ENCODE measurements around the gene RCL1.
"Not testable (repeated sequence)": the region's sequence is repeated elsewhere in the genome, so short reads cannot be mapped to it uniquely, and the experiment has no call there.

The RCL1 gene

DNA sequence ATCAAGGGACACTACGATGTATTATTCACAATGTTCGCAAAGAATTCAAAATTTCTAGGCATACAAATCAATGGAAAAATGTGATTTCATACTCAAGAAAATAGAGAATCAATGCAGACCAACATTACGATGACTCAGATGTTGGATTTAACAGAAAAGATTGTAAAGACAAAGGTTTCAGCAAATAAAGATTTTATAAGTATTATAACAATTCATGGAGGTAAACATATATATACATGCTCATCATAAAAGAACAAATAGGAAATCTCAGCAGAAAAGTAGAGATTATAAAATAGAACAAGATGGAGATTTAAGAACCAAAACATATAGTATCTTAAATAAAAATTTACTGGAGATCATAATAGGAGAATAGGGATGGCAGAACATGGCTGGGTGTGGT, 98.9 kb downstream of the RCL1 start:
- no peak for DNase-seq

DNA sequence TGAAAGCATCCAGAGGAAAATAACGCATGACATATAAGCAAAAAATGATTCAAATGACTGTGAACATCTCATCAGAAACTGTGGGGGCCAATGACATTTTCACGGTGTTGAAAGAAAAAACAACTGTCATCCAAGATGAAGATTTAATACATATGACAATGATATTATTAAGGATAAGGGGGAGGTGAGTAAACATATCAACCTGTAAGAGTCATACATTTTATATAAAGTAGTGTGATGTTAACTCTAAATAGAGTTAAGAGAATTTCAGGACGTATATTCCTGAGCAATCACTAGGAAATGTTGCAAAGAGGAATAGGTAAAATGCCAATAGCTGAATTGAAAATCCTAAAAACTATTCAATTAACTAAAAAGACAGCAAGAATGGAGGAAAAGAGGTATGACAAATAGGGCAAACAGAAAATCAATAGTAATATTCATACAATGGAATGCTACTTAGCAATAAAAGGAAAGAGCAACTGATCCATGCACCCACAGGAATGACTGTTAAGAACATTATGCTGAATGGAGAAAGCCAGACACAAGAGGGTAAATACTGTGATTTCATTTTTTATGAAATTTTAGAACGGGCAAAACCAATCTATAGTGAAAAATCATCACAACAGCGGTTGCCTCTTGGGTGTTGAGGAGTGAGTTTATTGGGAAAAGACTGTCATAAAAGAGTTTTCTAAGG, 99.9 kb downstream of the RCL1 start:
- DNase-seq = no peak

DNA sequence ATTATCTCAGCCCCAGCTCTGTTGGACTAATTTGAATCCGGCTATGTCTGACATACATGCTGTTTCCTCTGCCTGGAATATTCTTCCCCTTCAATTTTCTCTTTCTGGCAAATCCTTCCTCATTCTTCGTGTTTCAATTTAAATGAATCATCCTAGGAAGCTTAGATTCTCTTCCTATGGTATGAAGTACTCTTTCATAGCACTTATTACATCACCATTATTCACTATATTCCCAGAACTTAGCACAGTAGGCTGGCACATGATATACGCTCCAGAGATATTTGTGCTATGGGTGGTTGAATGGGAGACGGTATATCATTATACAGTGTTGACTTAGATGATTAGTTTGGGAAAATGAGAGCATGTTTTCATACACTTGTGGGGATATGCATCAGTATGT, 101.3 kb downstream of the RCL1 start:
- no peak for DNase-seq

DNA sequence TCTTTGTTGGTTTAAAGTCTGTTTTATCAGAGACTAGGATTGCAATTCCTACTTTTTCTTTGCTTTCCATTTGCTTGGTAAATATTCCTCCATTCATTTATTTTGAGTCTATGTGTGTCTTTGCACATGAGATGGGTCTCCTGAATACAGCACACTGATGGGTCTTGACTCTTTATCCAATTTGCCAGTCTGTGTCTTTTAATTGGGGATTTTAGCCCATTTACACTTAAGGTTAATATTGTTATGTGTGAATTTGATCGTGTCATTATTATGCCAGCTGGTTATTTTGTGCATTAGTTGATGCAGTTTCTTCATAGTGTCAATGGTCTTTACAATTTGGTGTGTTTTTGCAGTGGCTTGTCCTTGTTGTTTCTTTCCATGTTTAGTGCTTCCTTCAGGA, 107.1 kb downstream of the RCL1 start:
- DNase-seq = not testable (repeated sequence)

DNA sequence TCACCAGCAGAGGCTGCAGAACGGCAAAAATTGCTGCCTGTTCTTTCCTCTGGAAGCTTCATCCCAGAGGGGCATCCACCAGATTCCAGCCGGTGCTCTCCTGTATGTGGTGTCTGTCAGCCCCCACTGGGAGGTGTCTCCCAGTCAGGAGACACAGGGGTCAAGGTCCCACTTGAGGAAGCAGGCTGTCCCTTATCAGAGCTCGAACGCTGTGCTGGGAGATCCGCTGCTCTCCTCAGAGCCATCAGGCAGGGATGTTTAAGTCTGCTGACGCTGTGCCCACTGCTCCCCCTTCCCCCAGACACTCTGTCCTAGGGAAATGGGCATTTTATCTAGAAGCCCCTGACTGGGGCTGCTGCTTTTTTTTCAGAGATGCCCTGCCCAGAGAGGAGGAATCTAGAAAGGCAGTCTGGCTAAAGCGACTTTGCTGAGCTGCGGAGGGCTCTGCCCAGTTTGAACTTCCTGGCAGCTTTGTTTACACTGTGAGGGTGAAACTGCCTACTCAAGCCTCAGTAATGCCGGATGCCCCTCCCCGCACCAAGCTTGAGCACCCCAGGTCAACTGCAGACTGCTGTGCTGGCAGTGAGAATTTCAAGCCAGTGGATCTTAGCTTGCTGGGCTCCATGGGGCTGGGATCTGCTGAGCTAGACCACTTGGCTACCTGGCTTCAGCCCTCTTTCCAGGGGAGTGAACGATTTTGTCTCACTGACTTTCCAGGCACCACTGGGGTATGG, 108.8 kb downstream of the RCL1 start:
- DNase-seq = not testable (repeated sequence)

DNA sequence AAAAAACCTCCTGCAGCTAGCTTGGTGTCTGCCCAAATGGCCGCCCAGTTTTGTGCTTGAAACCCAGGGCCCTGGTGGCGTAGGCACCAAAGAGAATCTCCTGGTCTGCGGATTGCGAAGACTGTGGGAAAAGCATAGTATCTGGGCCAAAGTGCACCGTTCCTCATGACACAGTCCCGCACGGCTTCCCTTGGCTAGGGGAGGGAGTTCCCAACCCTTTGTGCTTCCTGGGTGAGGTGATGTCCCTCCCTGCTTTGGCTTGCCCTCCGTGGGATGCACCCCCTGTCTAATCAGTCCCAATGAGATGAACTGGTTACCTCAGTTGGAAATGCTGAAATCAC, 109.4 kb downstream of the RCL1 start:
- DNase-seq = no peak

DNA sequence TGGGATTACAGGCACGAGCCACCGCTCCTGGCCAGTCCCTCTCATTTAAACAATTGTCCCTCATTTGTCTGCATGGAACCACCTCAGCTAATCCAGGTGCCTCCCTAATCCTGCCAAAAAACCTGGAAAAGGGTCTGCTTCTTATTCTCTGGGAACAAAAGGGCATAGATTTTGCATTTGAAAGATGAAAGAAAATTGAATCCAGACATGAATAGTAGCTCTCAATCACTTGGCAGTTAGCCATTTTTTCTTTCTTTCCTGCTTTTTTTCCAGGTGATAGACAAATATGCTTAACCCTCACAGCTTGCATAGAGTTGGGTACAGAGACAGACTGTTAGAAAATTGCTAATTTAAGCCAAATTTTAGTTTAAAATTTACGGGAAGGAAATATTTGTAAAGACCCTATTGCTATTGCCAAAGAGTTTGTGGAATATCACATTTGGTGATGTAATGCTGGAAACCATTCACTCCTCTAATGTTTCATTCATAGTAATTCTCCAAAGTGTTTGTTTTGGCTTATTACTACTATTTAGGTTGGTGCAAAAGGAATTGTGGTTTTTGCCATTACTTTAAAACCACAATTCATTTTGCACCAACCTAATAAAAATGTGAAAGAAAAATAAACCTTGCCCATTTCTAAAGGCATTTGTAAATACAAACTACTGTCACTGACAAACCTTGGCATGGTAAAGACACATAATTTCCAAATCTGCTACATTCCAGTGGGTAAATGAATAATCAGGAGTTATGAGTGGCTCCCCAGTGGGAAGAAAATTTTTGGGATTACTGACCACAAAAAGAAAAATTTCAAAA, 111.8 kb downstream of the RCL1 start:
- DNase-seq = no peak

DNA sequence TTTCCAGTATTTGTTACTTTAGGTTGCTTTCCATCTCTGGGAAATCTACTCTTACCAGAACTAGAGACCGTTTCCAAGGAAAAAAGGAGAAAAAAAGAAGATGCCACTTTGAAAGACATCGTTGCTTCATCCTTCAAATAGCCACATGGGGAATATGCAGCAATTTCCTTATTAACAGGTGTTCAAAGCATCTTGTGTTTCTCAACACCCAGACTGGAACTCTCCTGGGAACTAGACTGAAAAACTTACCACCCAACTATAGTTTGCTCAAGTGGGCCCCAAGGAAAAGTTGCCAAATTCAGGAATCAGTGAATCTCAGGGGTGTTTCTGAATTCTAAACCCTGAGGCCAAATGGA, 112.4 kb downstream of the RCL1 start:
- no peak for DNase-seq

Data from activated T-cell treated with anti-CD3 and anti-CD28 coated beads for 4 hours (primary cell).